SK-N-SH treated with all-trans-retinoic acid at 6 μM for 48 hours (cell line): ENCODE measurements around the gene PPP1R26.

Experiments used
- ATAC-seq: fragments of 200-7000 bp; cut with Tn5 transposase; 3 replicates; pipeline ENCODE4 v1.9.1; 2020; ENCODE audit warnings: mild to moderate bottlenecking, moderate library complexity
- ARNTL ChIP-seq: fragments of 450-650 bp; formaldehyde crosslinking; IDR thresholded peaks from 2 replicates; pipeline ENCODE4 v1.5.0; 2020; ENCODE audit warnings: low read depth, mild to moderate bottlenecking, moderate library complexity, borderline replicate concordance
- BACH2 ChIP-seq: fragments of 250-450 bp; sonication (Bioruptor Pico); IDR thresholded peaks from 2 replicates; pipeline ENCODE4 v1.9.0; 2021; ENCODE audit warnings: mild to moderate bottlenecking, borderline replicate concordance
- CSDC2 ChIP-seq: fragments of 250-450 bp; sonication (Bioruptor Pico); IDR thresholded peaks from 2 replicates; pipeline ENCODE4 v1.5.0; 2020; ENCODE audit warnings: mild to moderate bottlenecking, moderate library complexity
- ESRRG ChIP-seq: fragments of 250-450 bp; sonication (Bioruptor Pico); IDR thresholded peaks from 2 replicates; pipeline ENCODE4 v1.6.1; 2021; ENCODE audit warnings: mild to moderate bottlenecking
- GLIS3 ChIP-seq: fragments of 250-450 bp; sonication (Bioruptor Pico); IDR thresholded peaks from 2 replicates; pipeline ENCODE4 v1.5.0; 2020; ENCODE audit warnings: mild to moderate bottlenecking, moderate library complexity
- ISL1 ChIP-seq: fragments of 250-450 bp; sonication (Bioruptor Pico); IDR thresholded peaks from 2 replicates; pipeline ENCODE4 v2.1.2; 2022; ENCODE audit warnings: mild to moderate bottlenecking, moderate library complexity
- OSR1 ChIP-seq: fragments of 250-450 bp; sonication (Bioruptor Pico); IDR thresholded peaks from 2 replicates; pipeline ENCODE4 v1.8.0; 2022; ENCODE audit warnings: moderate library complexity, mild to moderate bottlenecking, inconsistent platforms
- PPARA ChIP-seq: fragments of 250-450 bp; sonication (Bioruptor Pico); IDR thresholded peaks from 2 replicates; pipeline ENCODE4 v1.5.0; 2020; ENCODE audit warnings: mild to moderate bottlenecking, borderline replicate concordance
- TCF4 ChIP-seq: fragments of 250-450 bp; sonication (Bioruptor Pico); IDR thresholded peaks from 2 replicates; pipeline ENCODE4 v1.8.0; 2021; ENCODE audit warnings: mild to moderate bottlenecking, moderate library complexity, borderline replicate concordance
- TOX ChIP-seq: fragments of 250-450 bp; sonication (Bioruptor Pico); IDR thresholded peaks from 2 replicates; pipeline ENCODE4 v1.8.0; 2021; ENCODE audit warnings: mild to moderate bottlenecking, moderate library complexity, borderline replicate concordance
- ZFP3 ChIP-seq: fragments of 250-450 bp; sonication (Bioruptor Pico); IDR thresholded peaks from 2 replicates; pipeline ENCODE4 v1.5.0; 2020; ENCODE audit warnings: mild to moderate bottlenecking, moderate library complexity
- ZFP30 ChIP-seq: fragments of 450-650 bp; formaldehyde crosslinking; IDR thresholded peaks from 2 replicates; pipeline ENCODE4 v1.5.0; 2022; ENCODE audit warnings: mild to moderate bottlenecking, moderate library complexity
- ZNF565 ChIP-seq: fragments of 450-650 bp; formaldehyde crosslinking; conservative IDR thresholded peaks from 2 replicates; pipeline ENCODE4 v1.5.0; 2020; ENCODE audit warnings: low read depth, mild to moderate bottlenecking, moderate library complexity
- ZNF70 ChIP-seq: fragments of 450-650 bp; formaldehyde crosslinking; IDR thresholded peaks from 2 replicates; pipeline ENCODE4 v1.5.0; 2020; ENCODE audit warnings: mild to moderate bottlenecking, moderate library complexity
- ZNF8 ChIP-seq: fragments of 450-650 bp; formaldehyde crosslinking; IDR thresholded peaks from 2 replicates; pipeline ENCODE4 v1.5.0; 2020; ENCODE audit warnings: mild to moderate bottlenecking, moderate library complexity
- TF ChIP-seq, protein P1 (sequence below): fragments of 250-450 bp; sonication (Bioruptor Pico); IDR thresholded peaks from 2 replicates; pipeline ENCODE4 v1.8.0; 2020; ENCODE audit warnings: mild to moderate bottlenecking, moderate library complexity, borderline replicate concordance
- TF ChIP-seq, protein P2 (sequence below): fragments of 250-450 bp; sonication (Bioruptor Pico); IDR thresholded peaks from 2 replicates; pipeline ENCODE4 v1.5.0; 2020; ENCODE audit warnings: mild to moderate bottlenecking, moderate library complexity
- TF ChIP-seq, protein P3 (sequence below): fragments of 250-450 bp; sonication (Bioruptor Pico); IDR thresholded peaks from 2 replicates; pipeline ENCODE4 v1.5.1; 2020; ENCODE audit warnings: low read depth, mild to moderate bottlenecking, moderate library complexity
- TF ChIP-seq, protein P4 (sequence below): fragments of 250-450 bp; sonication (Bioruptor Pico); IDR thresholded peaks from 2 replicates; pipeline ENCODE4 v1.8.0; 2021; ENCODE audit warnings: low read depth, mild to moderate bottlenecking, moderate library complexity, borderline replicate concordance

Gene PPP1R26

DNA sequence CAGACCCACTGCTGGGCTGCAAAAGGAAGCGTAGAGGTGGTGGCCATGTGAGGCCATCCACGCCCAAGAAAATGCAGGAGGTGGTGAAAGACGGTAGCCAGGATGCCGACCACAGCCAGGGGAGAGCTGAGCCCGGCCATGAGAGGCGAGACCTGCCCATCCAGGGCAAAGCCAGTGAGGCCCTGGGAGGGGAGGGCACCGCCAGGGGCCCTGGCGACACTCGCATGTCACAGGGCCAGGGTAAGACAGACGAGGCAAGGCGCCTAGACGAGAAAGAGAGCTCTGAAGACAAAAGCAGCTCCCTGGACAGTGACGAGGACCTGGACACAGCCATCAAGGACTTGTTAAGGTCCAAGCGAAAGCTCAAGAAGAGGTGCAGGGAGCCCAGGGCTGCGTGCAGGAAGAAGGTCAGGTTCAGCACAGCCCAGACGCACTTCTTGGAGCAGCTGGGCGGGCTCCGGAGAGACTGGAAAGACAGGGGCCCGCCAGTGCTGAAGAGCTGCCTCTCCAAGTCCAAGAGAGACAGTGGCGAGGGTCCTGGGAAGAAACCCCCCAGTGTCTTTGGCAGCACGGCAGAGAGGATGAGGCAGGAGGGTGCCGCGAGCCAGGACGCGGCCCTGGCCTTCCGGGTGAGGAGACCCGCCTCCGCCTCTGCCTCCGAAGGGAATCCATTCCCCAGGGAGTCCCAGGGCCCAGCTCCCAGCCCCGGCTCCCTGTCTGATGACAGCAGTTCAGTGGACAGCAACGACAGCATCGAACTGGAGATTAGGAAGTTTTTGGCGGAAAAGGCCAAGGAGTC lies 6.9 kb downstream of the PPP1R26 start:
- no peak for ATAC-seq
- TF ChIP-seq, protein P1, sequence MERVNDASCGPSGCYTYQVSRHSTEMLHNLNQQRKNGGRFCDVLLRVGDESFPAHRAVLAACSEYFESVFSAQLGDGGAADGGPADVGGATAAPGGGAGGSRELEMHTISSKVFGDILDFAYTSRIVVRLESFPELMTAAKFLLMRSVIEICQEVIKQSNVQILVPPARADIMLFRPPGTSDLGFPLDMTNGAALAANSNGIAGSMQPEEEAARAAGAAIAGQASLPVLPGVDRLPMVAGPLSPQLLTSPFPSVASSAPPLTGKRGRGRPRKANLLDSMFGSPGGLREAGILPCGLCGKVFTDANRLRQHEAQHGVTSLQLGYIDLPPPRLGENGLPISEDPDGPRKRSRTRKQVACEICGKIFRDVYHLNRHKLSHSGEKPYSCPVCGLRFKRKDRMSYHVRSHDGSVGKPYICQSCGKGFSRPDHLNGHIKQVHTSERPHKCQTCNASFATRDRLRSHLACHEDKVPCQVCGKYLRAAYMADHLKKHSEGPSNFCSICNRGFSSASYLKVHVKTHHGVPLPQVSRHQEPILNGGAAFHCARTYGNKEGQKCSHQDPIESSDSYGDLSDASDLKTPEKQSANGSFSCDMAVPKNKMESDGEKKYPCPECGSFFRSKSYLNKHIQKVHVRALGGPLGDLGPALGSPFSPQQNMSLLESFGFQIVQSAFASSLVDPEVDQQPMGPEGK: no peak
- no peak for TF ChIP-seq ESRRG (CRISPR knock-in tag)
- TF ChIP-seq, all 23 proteins: peak for 0

DNA sequence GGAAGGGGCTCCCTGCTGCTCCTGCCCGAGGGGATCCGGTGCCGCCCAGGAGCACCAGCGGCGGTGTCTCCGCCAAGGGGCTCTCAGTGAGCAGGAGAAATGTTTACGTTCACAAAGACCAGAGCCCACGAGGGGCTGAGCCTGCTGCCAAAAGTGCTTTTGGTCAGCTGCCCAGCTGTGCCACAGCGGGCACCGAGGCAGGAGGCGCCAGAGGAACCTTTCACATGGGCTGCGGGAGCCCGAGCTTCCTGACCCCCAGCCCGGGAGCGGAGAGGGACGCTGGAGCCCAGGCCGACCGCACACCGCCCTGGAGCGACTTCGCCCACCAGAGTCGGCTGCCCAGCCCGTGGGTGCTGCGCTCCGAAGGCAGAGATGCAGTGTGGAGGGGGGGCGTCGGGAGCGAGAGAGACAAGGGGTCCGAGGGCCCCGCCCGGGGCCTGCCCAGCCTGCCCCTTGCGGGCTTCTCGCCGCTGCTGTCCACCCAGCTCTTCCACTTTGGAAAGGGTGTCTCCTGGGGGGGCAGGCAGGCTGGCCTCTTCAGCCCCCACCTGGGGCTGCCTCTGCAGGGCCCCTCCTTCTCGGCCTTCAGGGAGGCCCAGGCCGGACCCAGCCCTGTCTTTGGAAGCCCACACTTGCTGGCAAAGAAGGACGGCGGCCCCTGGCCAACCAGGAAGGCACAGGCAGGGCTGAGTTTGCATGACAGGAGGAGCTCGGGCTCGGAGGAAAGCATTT lies 7.9 kb downstream of the PPP1R26 start:
- TF ChIP-seq ARNTL (CRISPR knock-in tag) (no peak), ESRRG (CRISPR knock-in tag) (no peak), GLIS3 (CRISPR knock-in tag) (no peak), OSR1 (CRISPR knock-in tag) (no peak), ZFP30 (CRISPR knock-in tag) (no peak), ZFP3 (no peak), ISL1 (no peak), ZNF565 (CRISPR knock-in tag) (no peak), TCF4 (no peak), ZNF70 (CRISPR knock-in tag) (no peak)
- TF ChIP-seq, protein P2, sequence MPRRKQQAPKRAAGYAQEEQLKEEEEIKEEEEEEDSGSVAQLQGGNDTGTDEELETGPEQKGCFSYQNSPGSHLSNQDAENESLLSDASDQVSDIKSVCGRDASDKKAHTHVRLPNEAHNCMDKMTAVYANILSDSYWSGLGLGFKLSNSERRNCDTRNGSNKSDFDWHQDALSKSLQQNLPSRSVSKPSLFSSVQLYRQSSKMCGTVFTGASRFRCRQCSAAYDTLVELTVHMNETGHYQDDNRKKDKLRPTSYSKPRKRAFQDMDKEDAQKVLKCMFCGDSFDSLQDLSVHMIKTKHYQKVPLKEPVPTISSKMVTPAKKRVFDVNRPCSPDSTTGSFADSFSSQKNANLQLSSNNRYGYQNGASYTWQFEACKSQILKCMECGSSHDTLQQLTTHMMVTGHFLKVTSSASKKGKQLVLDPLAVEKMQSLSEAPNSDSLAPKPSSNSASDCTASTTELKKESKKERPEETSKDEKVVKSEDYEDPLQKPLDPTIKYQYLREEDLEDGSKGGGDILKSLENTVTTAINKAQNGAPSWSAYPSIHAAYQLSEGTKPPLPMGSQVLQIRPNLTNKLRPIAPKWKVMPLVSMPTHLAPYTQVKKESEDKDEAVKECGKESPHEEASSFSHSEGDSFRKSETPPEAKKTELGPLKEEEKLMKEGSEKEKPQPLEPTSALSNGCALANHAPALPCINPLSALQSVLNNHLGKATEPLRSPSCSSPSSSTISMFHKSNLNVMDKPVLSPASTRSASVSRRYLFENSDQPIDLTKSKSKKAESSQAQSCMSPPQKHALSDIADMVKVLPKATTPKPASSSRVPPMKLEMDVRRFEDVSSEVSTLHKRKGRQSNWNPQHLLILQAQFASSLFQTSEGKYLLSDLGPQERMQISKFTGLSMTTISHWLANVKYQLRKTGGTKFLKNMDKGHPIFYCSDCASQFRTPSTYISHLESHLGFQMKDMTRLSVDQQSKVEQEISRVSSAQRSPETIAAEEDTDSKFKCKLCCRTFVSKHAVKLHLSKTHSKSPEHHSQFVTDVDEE: no peak
- TF ChIP-seq, protein P3, sequence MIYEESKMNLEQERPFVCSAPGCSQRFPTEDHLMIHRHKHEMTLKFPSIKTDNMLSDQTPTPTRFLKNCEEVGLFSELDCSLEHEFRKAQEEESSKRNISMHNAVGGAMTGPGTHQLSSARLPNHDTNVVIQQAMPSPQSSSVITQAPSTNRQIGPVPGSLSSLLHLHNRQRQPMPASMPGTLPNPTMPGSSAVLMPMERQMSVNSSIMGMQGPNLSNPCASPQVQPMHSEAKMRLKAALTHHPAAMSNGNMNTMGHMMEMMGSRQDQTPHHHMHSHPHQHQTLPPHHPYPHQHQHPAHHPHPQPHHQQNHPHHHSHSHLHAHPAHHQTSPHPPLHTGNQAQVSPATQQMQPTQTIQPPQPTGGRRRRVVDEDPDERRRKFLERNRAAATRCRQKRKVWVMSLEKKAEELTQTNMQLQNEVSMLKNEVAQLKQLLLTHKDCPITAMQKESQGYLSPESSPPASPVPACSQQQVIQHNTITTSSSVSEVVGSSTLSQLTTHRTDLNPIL: no peak
- TF ChIP-seq, protein P1: no peak

DNA sequence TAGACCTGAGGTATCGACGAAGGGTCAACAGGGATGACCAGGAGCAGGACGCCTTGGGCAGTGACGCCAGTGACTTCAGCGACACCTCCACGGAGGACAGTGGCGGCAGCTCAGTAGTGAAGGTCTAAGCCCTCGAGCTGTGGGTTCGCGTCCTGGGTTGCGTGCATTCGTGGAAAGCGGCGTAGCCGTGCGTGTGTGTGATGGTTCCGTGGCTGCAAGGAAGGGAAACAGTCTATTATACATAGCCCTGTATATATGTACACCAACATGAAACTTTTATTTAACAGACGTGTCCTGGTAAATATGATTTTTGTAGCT lies 8.4 kb downstream of the PPP1R26 start:
- ATAC-seq: no peak
- TF ChIP-seq PPARA (CRISPR knock-in tag) (no peak), OSR1 (CRISPR knock-in tag) (no peak), TOX (CRISPR knock-in tag) (no peak), ZNF8 (CRISPR knock-in tag) (no peak), ARNTL (CRISPR knock-in tag) (no peak), ZFP3 (no peak), TCF4 (no peak), BACH2 (CRISPR knock-in tag) (no peak), ISL1 (no peak), CSDC2 (no peak), ZFP30 (CRISPR knock-in tag) (no peak)
- TF ChIP-seq, protein P2: no peak
- TF ChIP-seq, protein P4, sequence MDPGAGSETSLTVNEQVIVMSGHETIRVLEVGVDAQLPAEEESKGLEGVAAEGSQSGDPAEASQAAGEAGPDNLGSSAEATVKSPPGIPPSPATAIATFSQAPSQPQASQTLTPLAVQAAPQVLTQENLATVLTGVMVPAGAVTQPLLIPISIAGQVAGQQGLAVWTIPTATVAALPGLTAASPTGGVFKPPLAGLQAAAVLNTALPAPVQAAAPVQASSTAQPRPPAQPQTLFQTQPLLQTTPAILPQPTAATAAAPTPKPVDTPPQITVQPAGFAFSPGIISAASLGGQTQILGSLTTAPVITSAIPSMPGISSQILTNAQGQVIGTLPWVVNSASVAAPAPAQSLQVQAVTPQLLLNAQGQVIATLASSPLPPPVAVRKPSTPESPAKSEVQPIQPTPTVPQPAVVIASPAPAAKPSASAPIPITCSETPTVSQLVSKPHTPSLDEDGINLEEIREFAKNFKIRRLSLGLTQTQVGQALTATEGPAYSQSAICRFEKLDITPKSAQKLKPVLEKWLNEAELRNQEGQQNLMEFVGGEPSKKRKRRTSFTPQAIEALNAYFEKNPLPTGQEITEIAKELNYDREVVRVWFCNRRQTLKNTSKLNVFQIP: no peak
- TF ChIP-seq, protein P1: no peak

More for the DNA sequence above, 7.9 kb downstream of the PPP1R26 start:
- no peak for ATAC-seq
